Lower leg skin (tissue), 3 donors: ENCODE data around the gene MTG1.

ENCODE experiments used
- CTCF ChIP-seq, 3 donors: fragments of 450-650 bp; IDR thresholded peaks; one replicate each; pipeline ENCODE4 v1.5.1; 2016; ENCODE audit warnings: antibody characterized with exemption in 3 of 3, mild to moderate bottlenecking in 3 of 3, moderate library complexity in 2 of 3
- POLR2A ChIP-seq, 2 donors: fragments of 450-650 bp; IDR thresholded peaks; one replicate each; pipeline ENCODE4 v1.6.1; 2016 to 2017; ENCODE audit warnings: antibody characterized with exemption in 2 of 2, mild to moderate bottlenecking in 1 of 2, moderate library complexity in 1 of 2

DNA sequence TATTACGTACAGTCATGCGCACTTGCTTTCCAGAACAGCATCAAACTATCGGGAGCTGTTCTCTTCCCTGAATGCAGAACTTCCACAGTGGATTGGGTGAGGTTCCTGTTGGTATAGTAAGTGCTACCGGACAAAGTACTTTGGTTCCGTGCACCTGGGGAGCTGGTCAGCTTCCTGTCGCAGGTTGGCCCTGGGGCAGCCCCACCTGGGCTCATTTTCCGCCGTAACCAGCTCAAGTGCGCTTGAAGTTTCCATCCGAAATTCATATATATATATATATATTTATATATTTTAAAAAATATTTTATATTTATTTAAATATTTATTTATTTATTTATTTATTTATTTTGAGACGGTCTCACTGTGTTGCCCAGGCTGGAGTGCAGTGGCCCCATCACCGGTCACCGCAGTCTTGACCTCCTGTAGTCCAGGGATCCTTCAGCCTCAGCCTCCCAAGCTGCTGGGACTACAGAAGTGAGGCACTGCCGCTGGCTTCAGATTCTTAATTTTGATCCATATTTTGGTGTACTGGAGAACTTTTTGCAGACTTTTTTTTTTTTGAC lies 66.3 kb downstream of the MTG1 start:
- TF ChIP-seq CTCF (IDR thresholded peaks at IDR 0.05) (no peak), POLR2A (IDR thresholded peaks at IDR 0.05) (no peak)
